Neural crest cell (in vitro differentiated cells): ENCODE results near the gene TRIM29. TPM values are rescaled to one million over a fixed set of nuclear protein-coding genes. Genes with fewer than 3 reads are reported as not detected.
A peak's percentile ranks its signal among the peaks of the same experiment; 100 is the strongest.

Experiments used
- DNase-seq: peaks from one replicate; pipeline ENCODE4 v3.0.0; 2021; ENCODE audit warnings: low read depth, mixed read lengths, low spot score
- H3K27ac Mint-ChIP-seq: one replicate; pipeline ENCODE4 v1.8.0; 2021; ENCODE audit warnings: mild to moderate bottlenecking, mixed read lengths; ENCODE audit not compliant: unreplicated experiment
- H3K27me3 Mint-ChIP-seq: 2 replicates; pipeline ENCODE4 v1.8.0; 2021; ENCODE audit warnings: low read depth, mild to moderate bottlenecking, mixed read lengths
- H3K36me3 Mint-ChIP-seq: 2 replicates; pipeline ENCODE4 v1.8.0; 2021; ENCODE audit warnings: low read depth, mild to moderate bottlenecking, mixed read lengths
- H3K4me1 Mint-ChIP-seq: 2 replicates; pipeline ENCODE4 v1.8.0; 2021; ENCODE audit warnings: mixed read lengths
- H3K4me3 Mint-ChIP-seq: one replicate; pipeline ENCODE4 v1.8.0; 2021; ENCODE audit warnings: mild to moderate bottlenecking, mixed read lengths
- H3K9me3 Mint-ChIP-seq: 2 replicates; pipeline ENCODE4 v1.8.0; 2021; ENCODE audit warnings: mixed read lengths
- CTCF ChIP-seq: fragments of 200-600 bp; sonication (generic); conservative IDR thresholded peaks from 2 replicates; pipeline ENCODE4 v1.5.0; 2021; ENCODE audit warnings: antibody characterized with exemption, mild to moderate bottlenecking
- total RNA-seq: library from RNA; stranded (reverse); gene quantifications from 2 replicates; pipeline ENCODE4 v1.2.1, GENCODE V29; 2021

Gene TRIM29
- total RNA-seq, 1 donor from 2014 or later, result not detected

DNA sequence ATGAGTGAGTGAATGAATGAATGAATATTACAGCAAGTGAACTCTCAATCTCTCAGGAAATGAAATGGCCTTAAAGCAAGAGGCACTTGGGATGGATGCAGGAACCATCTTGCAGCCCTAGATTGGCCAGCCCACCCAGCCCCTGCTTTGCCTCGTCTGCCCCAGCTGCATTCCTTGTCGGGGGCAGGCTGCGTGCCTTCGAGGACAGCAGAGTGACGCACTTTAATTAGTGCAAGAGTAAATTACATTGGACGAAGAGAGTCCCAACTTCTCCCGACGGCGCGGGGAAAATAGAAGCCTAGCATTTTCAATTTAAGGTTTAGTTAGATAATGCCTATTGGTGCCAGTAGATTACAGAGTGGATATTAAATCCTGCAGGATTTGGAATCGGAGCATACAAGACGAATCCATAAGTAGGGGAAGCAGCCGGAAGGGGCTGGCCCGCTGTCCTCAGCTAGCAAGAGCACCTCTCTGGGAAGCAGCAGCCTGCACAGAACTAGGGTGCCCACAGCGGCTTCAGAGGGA lies 33.8 kb downstream of the TRIM29 start:
- Mint-ChIP-seq H3K4me1 (no peaks in the 10 kb centered on the region), H3K36me3 (no peaks in the 10 kb centered on the region), H3K27me3 (peaks cover 13% of the 10 kb centered on the region), H3K9me3 (no peaks in the 10 kb centered on the region), H3K4me3 (no peak overlapping the region), H3K27ac (no peak overlapping the region)
- TF ChIP-seq CTCF, result no peak
- no peak for DNase-seq

DNA sequence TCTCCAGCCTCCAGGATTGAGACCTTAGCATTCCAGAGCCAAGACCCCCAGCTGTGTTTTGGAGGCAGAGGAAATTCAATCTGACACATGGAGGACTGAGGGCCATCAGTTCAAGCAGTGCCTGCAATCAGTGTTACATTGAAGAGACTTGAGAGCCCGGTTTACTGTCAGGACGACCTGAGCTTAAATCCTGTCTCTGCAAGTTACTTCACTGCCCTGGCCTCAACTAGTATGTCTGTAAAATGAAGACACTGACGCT lies 35.1 kb downstream of the TRIM29 start:
- Mint-ChIP-seq H3K27me3 (peaks cover 9% of the 10 kb centered on the region), H3K4me3 (no peak overlapping the region), H3K36me3 (no peaks in the 10 kb centered on the region), H3K9me3 (no peaks in the 10 kb centered on the region), H3K4me1 (no peaks in the 10 kb centered on the region), H3K27ac (no peak overlapping the region)
- DNase-seq, result no peak
- TF ChIP-seq CTCF, result no peak

- no peaks in the 10 kb centered on the region for H3K9me3 Mint-ChIP-seq
- peaks cover 12% of the 10 kb centered on the region for H3K27me3 Mint-ChIP-seq
Measured at GRCh38 chr11:120102050-120102863, 35.7 kb downstream of the TRIM29 start.

DNA sequence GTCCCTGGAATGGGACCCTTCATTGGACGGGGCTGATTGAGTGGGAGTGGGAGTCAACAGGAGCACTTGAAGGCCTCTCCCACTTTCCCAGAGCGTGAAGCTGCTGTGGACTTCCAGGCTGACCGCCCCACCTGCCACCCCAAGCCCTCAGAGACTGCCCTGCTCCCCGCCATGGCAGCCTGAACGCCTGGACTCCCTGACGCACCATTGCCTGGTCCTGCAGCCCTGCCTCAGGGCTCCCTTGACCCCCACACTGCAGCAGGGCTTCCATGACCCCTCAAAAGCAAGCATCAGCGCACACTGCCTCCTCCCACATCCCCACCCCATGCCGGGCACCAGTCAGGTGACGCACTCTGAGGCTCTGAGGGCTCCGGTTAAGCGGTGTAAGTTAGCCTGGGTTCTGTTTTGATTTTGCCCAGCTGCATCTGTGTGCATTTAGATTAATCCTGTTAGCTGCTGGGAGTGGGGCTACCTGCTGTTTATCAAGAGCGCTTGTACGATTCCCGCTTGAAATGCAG lies 39.4 kb downstream of the TRIM29 start:
- H3K27ac Mint-ChIP-seq, result no peak overlapping the region

More at GRCh38 chr11:120102050-120102863, 35.7 kb downstream of the TRIM29 start:
- H3K4me1 Mint-ChIP-seq, result peaks cover 3% of the 10 kb centered on the region
- H3K36me3 Mint-ChIP-seq, result no peaks in the 10 kb centered on the region
- H3K4me3 Mint-ChIP-seq, result no peak overlapping the region
- no peak for TF ChIP-seq CTCF
- no peak for DNase-seq
- peak overlapping the region; percentile 27 for H3K27ac Mint-ChIP-seq

DNA sequence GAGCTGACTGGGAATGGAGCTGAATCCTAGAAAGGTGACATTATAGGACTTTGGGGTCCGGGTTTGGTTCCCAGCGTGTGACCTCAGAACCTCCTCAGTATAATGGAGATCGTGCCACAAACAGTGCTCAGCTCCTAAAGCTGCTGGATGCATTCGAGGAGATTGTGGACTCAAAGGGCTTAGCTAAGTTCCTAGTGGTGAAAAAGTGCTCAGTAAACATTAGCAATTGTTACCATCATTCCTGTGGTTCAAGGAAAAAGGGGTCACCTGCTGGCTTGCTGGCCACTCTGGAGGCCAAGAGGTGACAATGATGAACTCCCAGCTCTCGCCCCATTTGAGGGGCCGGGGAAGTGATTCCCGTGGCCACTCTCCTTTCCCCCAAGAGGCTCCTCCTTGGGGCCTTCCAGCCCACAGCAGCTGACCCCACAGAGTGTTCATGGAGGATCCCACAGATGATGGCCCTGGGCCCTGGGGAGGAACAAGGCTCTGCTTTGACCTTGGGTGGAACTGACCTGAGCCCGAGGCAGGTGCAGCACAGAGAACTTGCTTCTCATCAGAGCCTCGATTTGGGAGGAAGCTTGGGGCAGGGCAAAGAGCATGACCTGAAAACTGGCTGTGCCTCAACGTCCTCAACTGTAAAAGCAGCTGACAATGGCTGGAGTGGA lies 40.1 kb downstream of the TRIM29 start:
- TF ChIP-seq CTCF, result no peak
- peaks cover 12% of the 10 kb centered on the region for H3K27me3 Mint-ChIP-seq

More for the DNA sequence above, 39.4 kb downstream of the TRIM29 start:
- no peak overlapping the region for H3K4me3 Mint-ChIP-seq
- peaks cover 12% of the 10 kb centered on the region for H3K27me3 Mint-ChIP-seq
- TF ChIP-seq CTCF, result no peak
- H3K9me3 Mint-ChIP-seq, result no peaks in the 10 kb centered on the region
- peaks cover 14% of the 10 kb centered on the region for H3K4me1 Mint-ChIP-seq
- no peak for DNase-seq
- no peaks in the 10 kb centered on the region for H3K36me3 Mint-ChIP-seq

More for the DNA sequence above, 40.1 kb downstream of the TRIM29 start:
- H3K27ac Mint-ChIP-seq, result no peak overlapping the region
- no peaks in the 10 kb centered on the region for H3K36me3 Mint-ChIP-seq
- no peaks in the 10 kb centered on the region for H3K9me3 Mint-ChIP-seq
- H3K4me1 Mint-ChIP-seq, result peaks cover 14% of the 10 kb centered on the region
- H3K4me3 Mint-ChIP-seq, result no peak overlapping the region
- no peak for DNase-seq
